ENCODE measurements around the gene CFAP43. TPM values are rescaled to one million over a fixed set of nuclear protein-coding genes. Genes with fewer than 3 reads are reported as not detected.

CFAP43 gene
- total and polyA plus RNA-seq, 10 of the 15 experiments (the other 5 are each of a cell fraction or from before 2014, with no cell fraction given) = 0.06 to 0.14 (median 0.10) TPM; not detected in 5

GRCh38 chr10:104274762-104275721 lies 42.9 kb upstream of the CFAP43 start (continued):
- TF ChIP-seq TCF3 (IDR thresholded peaks at IDR 0.05; ENCODE audit: borderline replicate concordance, insufficient read depth, low read depth, low read length) (0 out of 2 replicates have a peak, but pooled peaks have one; percentile 68), RAD21 (IDR thresholded peaks at IDR 0.05; ENCODE audit: insufficient read depth, low read depth, low read length) (peak; percentile 36; the same call in 1 of the 2 replicates), TCF7 (IDR thresholded peaks at IDR 0.05; ENCODE audit: borderline replicate concordance) (no peak), BCL3 (IDR thresholded peaks at IDR 0.05; ENCODE audit: borderline replicate concordance, insufficient read depth, low read depth, low read length, poor library complexity, severe bottlenecking) (no peak), SMC3 (IDR thresholded peaks at IDR 0.05; ENCODE audit: borderline replicate concordance, low read length) (peak; percentile 31; the same call in 1 of the 2 replicates), IRF4 (IDR thresholded peaks at IDR 0.05; ENCODE audit: low read depth, low read length) (no peak), NBN (IDR thresholded peaks at IDR 0.05) (no peak), EP300 (IDR thresholded peaks at IDR 0.05; ENCODE audit: borderline replicate concordance in 1 of 2, control insufficient read depth in 1 of 2, low read depth in 2 of 2, low read length in 2 of 2) (no peak)

Data from GM12878 (cell line).